ENCODE measurements around the gene SOS1.
"Not testable (repeated sequence)": the region's sequence is repeated elsewhere in the genome, so short reads cannot be mapped to it uniquely, and the experiment has no call there.

The SOS1 gene

GRCh38 chr2:39138837-39139211, 18.0 kb upstream of the SOS1 start:
- DNase-seq, result no peak

- not testable (repeated sequence) for DNase-seq
Measured at GRCh38 chr2:39138187-39138836, 17.5 kb upstream of the SOS1 start.

- DNase-seq, result no peak
Measured at GRCh38 chr2:39136799-39137198, 15.9 kb upstream of the SOS1 start.

- DNase-seq, result no peak
Measured at GRCh38 chr2:39135690-39136259, 14.9 kb upstream of the SOS1 start.

GRCh38 chr2:39133215-39133851, 12.5 kb upstream of the SOS1 start:
- DNase-seq, result no peak

- peak; percentile 79 for DNase-seq
Measured at GRCh38 chr2:39128919-39129391, 8.1 kb upstream of the SOS1 start.

GRCh38 chr2:39127973-39128372, 7.1 kb upstream of the SOS1 start:
- DNase-seq, result peak; percentile 32

- DNase-seq, result no peak
Measured at GRCh38 chr2:39124746-39125057, 3.9 kb upstream of the SOS1 start.

- peak; percentile 94 for DNase-seq
Measured at GRCh38 chr2:39124000-39124745, 3.3 kb upstream of the SOS1 start.

- no peak for DNase-seq
Measured at GRCh38 chr2:39123436-39123999, 2.7 kb upstream of the SOS1 start.

- DNase-seq, result no peak
Measured at GRCh38 chr2:39121523-39122063, 742 bp upstream of the SOS1 start.

- no peak for DNase-seq
Measured at GRCh38 chr2:39120521-39120770, 405 bp downstream of the SOS1 start.

GRCh38 chr2:39119732-39120520, 925 bp downstream of the SOS1 start:
- DNase-seq, result peak; percentile 54

- no peak for DNase-seq
Measured at GRCh38 chr2:39118786-39119499, 1.9 kb downstream of the SOS1 start.

GRCh38 chr2:39115556-39115955, 5.3 kb downstream of the SOS1 start:
- DNase-seq, result no peak

- DNase-seq, result no peak
Measured at GRCh38 chr2:39114771-39115170, 6.1 kb downstream of the SOS1 start.

GRCh38 chr2:39109537-39109936, 11.3 kb downstream of the SOS1 start:
- DNase-seq, result no peak

- no peak for DNase-seq
Measured at GRCh38 chr2:39108377-39108776, 12.5 kb downstream of the SOS1 start.

- no peak for DNase-seq
Measured at GRCh38 chr2:39107724-39108273, 13.1 kb downstream of the SOS1 start.

GRCh38 chr2:39107156-39107555, 13.7 kb downstream of the SOS1 start:
- DNase-seq, result no peak

GRCh38 chr2:39099870-39100728, 20.8 kb downstream of the SOS1 start:
- DNase-seq, result no peak

All from central memory CD4-positive, alpha-beta T cell (primary cell).